OCI-LY7 (cell line): ENCODE results near the gene SEMA4D. TPM values are rescaled to one million over a fixed set of nuclear protein-coding genes. Genes with fewer than 3 reads are reported as not detected.

ENCODE experiments used
- BruUV-seq: library from RNA; stranded (reverse); fragments of 400-500 nt; replicated peaks from 2 replicates; lab custom pipeline; 2021; lab: Mats Ljungman, UMichigan
- CTCF ChIA-PET: fragments of 300-600 bp; sonication (Branson Sonifier 250); formaldehyde crosslinking; loops from one replicate; lab custom pipeline; 2022; ENCODE audit warnings: antibody characterized with exemption; ENCODE audit not compliant: unreplicated experiment; lab: Charles Lee
- POLR2A ChIA-PET: fragments of 300-600 bp; sonication (Branson Sonifier 250); formaldehyde crosslinking; loops from one replicate; lab custom pipeline; 2022; ENCODE audit warnings: antibody characterized with exemption; lab: Charles Lee
- DNase-seq: peaks from one replicate; pipeline ENCODE4 v3.0.0-alpha.2; 2015; ENCODE audit warnings: low spot score
- H2AFZ ChIP-seq: fragments of 200-600 bp; sonication (generic), shearing (Covaris generic); 2 replicates; pipeline ENCODE4 v1.6.1; 2014; ENCODE audit warnings: mild to moderate bottlenecking, antibody characterized with exemption, low read length, moderate library complexity
- H3K27ac ChIP-seq: fragments of 200-600 bp; sonication (generic); 2 replicates; pipeline ENCODE4 v1.5.1; 2014; ENCODE audit warnings: mixed run types, low read depth, mild to moderate bottlenecking, moderate library complexity, low read length, inconsistent platforms; ENCODE audit not compliant: poor library complexity, severe bottlenecking
- H3K36me3 ChIP-seq: fragments of 200-600 bp; sonication (generic); 2 replicates; pipeline ENCODE4 v1.6.1; 2014; ENCODE audit warnings: mild to moderate bottlenecking, antibody characterized with exemption, low read length, moderate library complexity, mixed read lengths; ENCODE audit not compliant: insufficient read depth
- H3K4me1 ChIP-seq: fragments of 200-600 bp; sonication (generic); 2 replicates; pipeline ENCODE4 v1.5.1; 2014; ENCODE audit warnings: mild to moderate bottlenecking, low read length; ENCODE audit not compliant: insufficient read depth, poor library complexity, severe bottlenecking
- H3K4me2 ChIP-seq: fragments of 200-600 bp; sonication (generic); 2 replicates; pipeline ENCODE4 v1.6.1; 2014; ENCODE audit warnings: mild to moderate bottlenecking, low read length
- H3K4me3 ChIP-seq: fragments of 200-600 bp; sonication (generic); 2 replicates; pipeline ENCODE4 v1.5.1; 2014; ENCODE audit warnings: mild to moderate bottlenecking, low read depth, low read length; ENCODE audit not compliant: poor library complexity, severe bottlenecking
- H3K79me2 ChIP-seq: fragments of 200-600 bp; sonication (generic); 2 replicates; pipeline ENCODE4 v1.6.1; 2016; ENCODE audit warnings: low read depth, mild to moderate bottlenecking, low read length, moderate library complexity, mixed read lengths; ENCODE audit not compliant: insufficient read depth
- H3K9me2 ChIP-seq: fragments of 200-600 bp; sonication (generic); 2 replicates; pipeline ENCODE4 v1.6.1; 2016; ENCODE audit warnings: mild to moderate bottlenecking, low read length, mixed read lengths; ENCODE audit not compliant: insufficient read depth
- H3K9me3 ChIP-seq: fragments of 200-600 bp; sonication (generic); 2 replicates; pipeline ENCODE4 v1.6.1; 2014; ENCODE audit warnings: mild to moderate bottlenecking, mixed run types, low read length, mixed read lengths
- H4K20me1 ChIP-seq: fragments of 200-600 bp; sonication (generic); 2 replicates; pipeline ENCODE4 v1.6.1; 2014; ENCODE audit warnings: mild to moderate bottlenecking, antibody characterized with exemption, low read length, moderate library complexity, mixed read lengths; ENCODE audit not compliant: insufficient read depth
- EZH2phosphoT487 ChIP-seq: fragments of 200-600 bp; sonication (generic); IDR thresholded peaks from 2 replicates; pipeline ENCODE4 v1.6.1; 2018; ENCODE audit warnings: low read depth, borderline replicate concordance, mild to moderate bottlenecking, mixed run types, antibody characterized with exemption, low read length, moderate library complexity, mixed read lengths
- intact Hi-C: fragments of 100-400 bp; cut with micrococcal nuclease; formaldehyde crosslinking; loops from one replicate; pipeline ENCODE4 v1.10.0; 2022; ENCODE audit not compliant: unreplicated experiment
- total RNA-seq, 2 experiments: library from RNA; depleted of rRNA in 1 of 2; stranded (reverse); fragments of >200 nt in 1 of 2; shearing (Covaris generic) in 1 of 2; gene quantifications; 2 replicates each; pipeline ENCODE4 v1.2.3, GENCODE V29; 2014 to 2022
- TF ChIP-seq, protein P1 (sequence below): fragments of 200-600 bp; sonication (generic); conservative IDR thresholded peaks from 2 replicates; pipeline ENCODE4 v1.5.1; 2014; ENCODE audit warnings: mild to moderate bottlenecking, antibody characterized with exemption, low read length, moderate library complexity, mixed read lengths

The SEMA4D gene
- total RNA-seq, 2 experiments from 2014 or later: 28.5 to 60.5 TPM

- Histone ChIP-seq H3K79me2 (no peaks in the 10 kb centered on the region), H3K4me2 (no peak overlapping the region), H2AFZ (no peak overlapping the region), H3K4me3 (no peak overlapping the region), H3K9me2 (no peaks in the 10 kb centered on the region), H3K27ac (no peak overlapping the region), H3K36me3 (peaks cover under 1% of the 10 kb centered on the region; the same call in 1 of the 2 replicates), H4K20me1 (no peaks in the 10 kb centered on the region), H3K9me3 (no peaks in the 10 kb centered on the region), H3K4me1 (no peaks in the 10 kb centered on the region)
- DNase-seq: no peak
- TF ChIP-seq EZH2phosphoT487: no peak
- TF ChIP-seq, protein P1, sequence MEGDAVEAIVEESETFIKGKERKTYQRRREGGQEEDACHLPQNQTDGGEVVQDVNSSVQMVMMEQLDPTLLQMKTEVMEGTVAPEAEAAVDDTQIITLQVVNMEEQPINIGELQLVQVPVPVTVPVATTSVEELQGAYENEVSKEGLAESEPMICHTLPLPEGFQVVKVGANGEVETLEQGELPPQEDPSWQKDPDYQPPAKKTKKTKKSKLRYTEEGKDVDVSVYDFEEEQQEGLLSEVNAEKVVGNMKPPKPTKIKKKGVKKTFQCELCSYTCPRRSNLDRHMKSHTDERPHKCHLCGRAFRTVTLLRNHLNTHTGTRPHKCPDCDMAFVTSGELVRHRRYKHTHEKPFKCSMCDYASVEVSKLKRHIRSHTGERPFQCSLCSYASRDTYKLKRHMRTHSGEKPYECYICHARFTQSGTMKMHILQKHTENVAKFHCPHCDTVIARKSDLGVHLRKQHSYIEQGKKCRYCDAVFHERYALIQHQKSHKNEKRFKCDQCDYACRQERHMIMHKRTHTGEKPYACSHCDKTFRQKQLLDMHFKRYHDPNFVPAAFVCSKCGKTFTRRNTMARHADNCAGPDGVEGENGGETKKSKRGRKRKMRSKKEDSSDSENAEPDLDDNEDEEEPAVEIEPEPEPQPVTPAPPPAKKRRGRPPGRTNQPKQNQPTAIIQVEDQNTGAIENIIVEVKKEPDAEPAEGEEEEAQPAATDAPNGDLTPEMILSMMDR: no peak
- ChIA-PET CTCF (interaction anchor here (0.5 kb wide), 1 partner anchor 8 kb away, joined by 5 read pairs; no protein-coding TSS in a partner anchor), POLR2A (interaction anchor here (0.9 kb wide), 1 partner anchor 49 kb away, joined by 3 read pairs; no protein-coding TSS in a partner anchor)
- intact Hi-C loops: no loop called here
- no TSS peak for BruUV-seq
Observed at GRCh38 chr9:89367726-89368437, 130.0 kb downstream of the SEMA4D start.

GRCh38 chr9:89367281-89367680, 130.6 kb downstream of the SEMA4D start:
- Histone ChIP-seq H3K36me3 (peaks cover 6% of the 10 kb centered on the region; the same call in 1 of the 2 replicates), H3K79me2 (no peaks in the 10 kb centered on the region), H3K27ac (no peak overlapping the region), H2AFZ (no peak overlapping the region), H3K4me1 (no peaks in the 10 kb centered on the region), H4K20me1 (no peaks in the 10 kb centered on the region), H3K4me3 (no peak overlapping the region), H3K9me2 (no peaks in the 10 kb centered on the region), H3K4me2 (no peak overlapping the region), H3K9me3 (no peaks in the 10 kb centered on the region)
- CTCF ChIA-PET: interaction anchor here (0.5 kb wide), 1 partner anchor 9 kb away, joined by 5 read pairs; no protein-coding TSS in a partner anchor
- BruUV-seq: no TSS peak
- no peak for DNase-seq
- POLR2A ChIA-PET: interaction anchor here (0.9 kb wide), 1 partner anchor 50 kb away, joined by 3 read pairs; no protein-coding TSS in a partner anchor
- intact Hi-C loops: no loop called here
- no peak for TF ChIP-seq EZH2phosphoT487
- TF ChIP-seq, protein P1: no peak

DNA sequence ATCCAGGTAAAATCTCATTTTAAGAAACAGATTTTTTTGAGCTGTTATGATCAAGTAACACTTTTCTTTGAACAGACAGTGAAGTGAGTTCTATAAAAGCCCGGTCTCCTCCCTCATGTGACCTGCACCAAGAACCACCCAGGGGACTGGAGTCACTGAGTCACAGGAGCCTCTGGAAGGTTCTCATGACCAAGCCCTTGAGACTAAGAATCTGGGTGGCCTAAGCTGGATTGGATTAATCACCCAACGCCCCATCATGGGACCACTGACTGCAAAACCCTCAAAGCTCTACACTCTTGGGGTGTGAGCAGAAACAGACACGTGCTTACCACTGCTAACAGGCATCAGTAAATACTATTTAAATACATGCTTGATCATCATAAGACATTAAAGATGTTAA, 131.2 kb downstream of the SEMA4D start:
- BruUV-seq: no TSS peak
- H2AFZ ChIP-seq: no peak overlapping the region
- TF ChIP-seq, protein P1: no peak
- no peak for TF ChIP-seq EZH2phosphoT487
- H3K36me3 ChIP-seq: peaks cover 12% of the 10 kb centered on the region; the same call in 1 of the 2 replicates
- no peaks in the 10 kb centered on the region for H3K4me1 ChIP-seq
- H3K9me3 ChIP-seq: no peaks in the 10 kb centered on the region
- intact Hi-C loops: no loop called here
- no peak for DNase-seq
- no peaks in the 10 kb centered on the region for H3K9me2 ChIP-seq
- H4K20me1 ChIP-seq: no peaks in the 10 kb centered on the region
- POLR2A ChIA-PET: interaction anchor here (0.6 to 0.9 kb wide), 2 partner anchors 28 to 51 kb away, joined by 3 to 8 read pairs; no protein-coding TSS in a partner anchor
- no peak overlapping the region for H3K27ac ChIP-seq
- no peak overlapping the region for H3K4me2 ChIP-seq
- no peak overlapping the region for H3K4me3 ChIP-seq
- H3K79me2 ChIP-seq: no peaks in the 10 kb centered on the region
- CTCF ChIA-PET: no interaction called here
